Tibial nerve (tissue), 4 donors: ENCODE measurements around the gene KRT9. TPM values are rescaled to one million over a fixed set of nuclear protein-coding genes. Genes with fewer than 3 reads are reported as not detected.

ENCODE experiments used
- DNase-seq, 2 donors: peaks; one replicate each; pipeline ENCODE4 v3.0.0-alpha.2; 2019; ENCODE audit warnings: low spot score in 2 of 2
- H3K27ac ChIP-seq, 4 donors: fragments of 200-600 bp; sonication (generic) in 3 of 4; one replicate each; pipeline ENCODE4 v1.5.1; 2017 to 2019; ENCODE audit warnings: mild to moderate bottlenecking in 1 of 4
- H3K27me3 ChIP-seq, 2 donors: fragments of 200-600 bp; sonication (generic) in 1 of 2; one replicate each; pipeline versions ENCODE4 v1.5.1 to v1.6.0; 2017 to 2019
- H3K36me3 ChIP-seq, 3 donors: fragments of 200-600 bp; sonication (generic); one replicate each; pipeline ENCODE4 v1.5.1; 2018 to 2019
- H3K4me1 ChIP-seq, 4 donors: fragments of 200-600 bp; sonication (generic) in 3 of 4; one replicate each; pipeline ENCODE4 v1.5.1; 2017 to 2019
- H3K4me3 ChIP-seq, 4 donors: fragments of 200-600 bp; sonication (generic) in 3 of 4; one replicate each; pipeline ENCODE4 v1.5.1; 2017 to 2019; ENCODE audit warnings: mild to moderate bottlenecking in 1 of 4, moderate library complexity in 1 of 4
- H3K9me3 ChIP-seq, 4 donors: fragments of 200-600 bp; sonication (generic) in 3 of 4; one replicate each; pipeline ENCODE4 v1.5.1; 2017 to 2019
- CTCF ChIP-seq, 5 experiments: fragments of 200-600 bp in 3 of 5; fragments of 450-650 bp in 2 of 5; sonication (generic) in 3 of 5; IDR thresholded peaks; one replicate each; pipeline ENCODE4 v1.5.1; 2016 to 2019; ENCODE audit warnings: antibody characterized with exemption in 5 of 5, mild to moderate bottlenecking in 3 of 5, moderate library complexity in 2 of 5
- EP300 ChIP-seq, 2 donors: sonication (generic); formaldehyde crosslinking; IDR thresholded peaks; one replicate each; pipeline ENCODE4 v1.6.1; 2017; ENCODE audit warnings: antibody characterized with exemption in 2 of 2, mild to moderate bottlenecking in 1 of 2
- POLR2A ChIP-seq, 2 donors: fragments of 450-650 bp; IDR thresholded peaks; one replicate each; pipeline ENCODE4 v1.6.1; 2017; ENCODE audit warnings: antibody characterized with exemption in 2 of 2, mild to moderate bottlenecking in 2 of 2, moderate library complexity in 2 of 2
- WGBS, 2 donors: methylation state at CpG; one replicate each; pipeline ENCODE4 v1.1.5; 2018; 5-methylcytosine and 5-hydroxymethylcytosine counted together
- total RNA-seq, 4 donors: library from RNA; depleted of rRNA; stranded (reverse); fragments of >200 nt; gene quantifications; one replicate each; pipeline ENCODE4 v1.1.0, GENCODE V29; 2016

KRT9 gene
- total RNA-seq, 4 donors from 2014 or later: not detected

DNA sequence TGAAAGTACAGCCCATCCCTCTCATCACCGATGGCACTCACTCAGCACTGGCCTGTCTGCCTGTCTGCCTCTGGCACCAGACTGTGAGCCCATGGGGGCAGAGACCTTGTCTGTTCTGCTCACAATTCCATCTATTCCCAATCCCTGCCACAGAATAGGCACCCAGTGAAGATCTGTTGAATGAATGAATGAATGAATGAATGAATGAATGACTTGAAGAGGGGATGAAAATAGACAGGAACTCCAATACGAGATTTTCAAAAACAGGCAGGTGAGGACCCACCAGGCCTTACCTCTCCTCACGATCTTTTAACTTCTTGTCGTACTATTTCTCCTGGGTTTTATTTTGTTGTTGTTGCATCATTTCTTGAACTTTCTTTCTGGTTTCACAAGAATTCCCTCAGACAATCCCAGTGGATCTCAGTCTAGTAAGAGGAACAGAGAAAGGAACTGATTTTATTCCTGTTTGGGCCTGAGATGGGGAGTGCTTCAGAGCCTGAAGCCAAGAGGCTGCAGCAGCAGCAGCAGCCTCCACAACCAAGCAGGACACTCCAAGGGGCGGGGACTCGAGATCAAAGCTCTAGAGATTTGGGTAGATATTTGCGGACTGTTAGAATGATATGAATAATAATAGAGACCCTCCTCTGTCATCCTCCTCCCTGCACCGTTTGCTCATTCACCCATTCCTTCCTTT is 17.7 kb downstream of the KRT9 start:
- Histone ChIP-seq H3K27ac (peak overlapping the region in 1 of 4 donors; percentile 8), H3K9me3 (no peaks in the 10 kb centered on the region), H3K36me3 (no peaks in the 10 kb centered on the region), H3K27me3 (no peaks in the 10 kb centered on the region), H3K4me3 (no peak overlapping the region), H3K4me1 (peaks cover 0 to 23% (median 2%) of the 10 kb centered on the region in 4 donors)
- no peak for TF ChIP-seq CTCF (IDR thresholded peaks at IDR 0.05)
- no peak for TF ChIP-seq POLR2A (IDR thresholded peaks at IDR 0.05)
- no peak for TF ChIP-seq EP300 (IDR thresholded peaks at IDR 0.05)
- DNase-seq: peak in 1 of 2 donors; percentile 9
- WGBS, 2 donors: 63 to 67% methylated on average over 8 of the region's 8 CpGs

DNA sequence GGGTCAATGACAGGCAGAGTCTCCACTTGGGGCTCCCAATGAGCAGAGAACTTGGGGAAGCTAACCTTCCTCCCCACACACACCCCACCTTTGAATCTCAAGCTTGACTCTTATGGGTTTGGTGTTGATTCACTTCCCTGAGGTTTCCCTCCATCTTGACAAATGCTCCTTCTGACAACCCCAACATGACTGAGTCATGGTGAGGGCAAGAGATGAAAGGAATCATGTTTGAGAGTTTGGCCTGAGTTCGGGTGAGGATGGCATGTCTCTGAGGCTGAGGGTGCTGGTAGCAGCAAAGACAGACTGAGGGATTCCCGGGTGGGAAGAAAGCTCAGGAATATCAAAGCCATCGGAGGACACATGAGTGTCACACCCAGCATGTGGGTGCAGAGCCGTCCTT is 18.7 kb downstream of the KRT9 start:
- no peak for TF ChIP-seq EP300 (IDR thresholded peaks at IDR 0.05)
- TF ChIP-seq POLR2A (IDR thresholded peaks at IDR 0.05): no peak
- no peak for TF ChIP-seq CTCF (IDR thresholded peaks at IDR 0.05)
- peaks cover 0 to 32% (median 12%) of the 10 kb centered on the region in 4 donors for H3K4me1 ChIP-seq
- no peak overlapping the region for H3K4me3 ChIP-seq
- H3K27me3 ChIP-seq: no peaks in the 10 kb centered on the region
- H3K9me3 ChIP-seq: no peaks in the 10 kb centered on the region
- WGBS, 2 donors: 84 to 94% methylated on average over 4 of the region's 4 CpGs
- no peak for DNase-seq
- no peaks in the 10 kb centered on the region for H3K36me3 ChIP-seq
- H3K27ac ChIP-seq: no peak overlapping the region

- no peak for DNase-seq
- H3K4me3 ChIP-seq: no peak overlapping the region
- 86 to 94% methylated on average over 5 of the region's 5 CpGs for WGBS, 2 donors
- H3K36me3 ChIP-seq: no peaks in the 10 kb centered on the region
- H3K9me3 ChIP-seq: no peaks in the 10 kb centered on the region
- H3K4me1 ChIP-seq: peaks cover 0 to 40% (median 16%) of the 10 kb centered on the region in 4 donors
- no peak for TF ChIP-seq POLR2A (IDR thresholded peaks at IDR 0.05)
- no peak for TF ChIP-seq CTCF (IDR thresholded peaks at IDR 0.05)
- TF ChIP-seq EP300 (IDR thresholded peaks at IDR 0.05): no peak
- H3K27me3 ChIP-seq: no peaks in the 10 kb centered on the region
- no peak overlapping the region for H3K27ac ChIP-seq
Measured at GRCh38 chr17:41552455-41552854, 19.4 kb downstream of the KRT9 start.

DNA sequence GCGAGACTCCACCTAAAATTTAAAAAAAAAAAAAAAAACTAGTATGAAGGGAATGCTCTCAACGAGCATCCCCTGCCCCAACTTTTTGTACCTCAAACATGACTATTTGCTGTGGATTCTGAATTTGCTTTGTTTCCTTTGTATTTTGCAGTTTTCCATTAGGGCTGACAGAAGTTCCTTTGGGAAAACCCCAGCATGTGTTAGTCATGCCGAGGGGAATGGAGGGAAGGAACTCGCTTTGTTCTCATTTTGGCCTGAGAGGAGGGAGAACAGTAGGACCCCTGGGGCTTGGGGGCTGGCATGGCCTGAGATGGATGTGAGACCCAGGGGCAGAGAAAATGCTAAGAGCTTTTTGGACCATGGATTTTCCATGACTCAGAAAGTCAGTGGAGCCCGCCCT is 20.5 kb downstream of the KRT9 start:
- Histone ChIP-seq H3K4me1 (peaks cover 0 to 41% (median 16%) of the 10 kb centered on the region in 4 donors), H3K9me3 (peaks cover 0 to 5% (median 0%) of the 10 kb centered on the region in 4 donors), H3K27ac (no peak overlapping the region), H3K36me3 (no peaks in the 10 kb centered on the region), H3K4me3 (no peak overlapping the region), H3K27me3 (no peaks in the 10 kb centered on the region)
- 40 to 53% methylated on average over 5 of the region's 5 CpGs for WGBS, 2 donors
- no peak for TF ChIP-seq CTCF (IDR thresholded peaks at IDR 0.05)
- no peak for TF ChIP-seq EP300 (IDR thresholded peaks at IDR 0.05)
- no peak for TF ChIP-seq POLR2A (IDR thresholded peaks at IDR 0.05)
- DNase-seq: no peak

DNA sequence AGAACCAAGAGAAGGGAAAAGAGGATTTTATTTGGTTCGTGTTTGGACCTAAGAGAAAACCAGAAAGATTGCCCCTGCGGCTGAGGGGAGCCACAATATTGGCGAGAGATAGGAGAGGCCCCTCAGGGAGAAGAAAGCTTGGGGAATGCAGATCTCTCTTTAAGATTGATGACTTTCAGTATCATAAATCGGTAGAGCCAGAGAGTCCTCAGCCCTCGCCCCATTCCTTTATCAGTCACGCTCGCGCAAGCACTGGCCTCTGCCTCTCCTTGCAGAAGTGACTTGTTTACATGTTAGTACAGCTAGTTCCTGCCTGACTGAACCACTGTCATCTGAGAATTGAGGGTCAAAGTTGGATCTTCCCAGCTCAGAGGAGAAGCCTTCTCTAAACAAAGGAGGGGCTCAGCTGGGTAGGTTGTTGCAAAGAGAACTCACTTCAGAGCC is 22.2 kb downstream of the KRT9 start:
- WGBS, 2 donors: 74 to 76% methylated on average over 8 of the region's 8 CpGs
- TF ChIP-seq CTCF (IDR thresholded peaks at IDR 0.05) (no peak), POLR2A (IDR thresholded peaks at IDR 0.05) (no peak), EP300 (IDR thresholded peaks at IDR 0.05) (no peak)
- H3K4me1 ChIP-seq: peaks cover 0 to 37% (median 16%) of the 10 kb centered on the region in 4 donors
- H3K27ac ChIP-seq: peak overlapping the region; percentile 7 to 79 (median 66)
- peaks cover 0 to 5% (median 0%) of the 10 kb centered on the region in 4 donors for H3K9me3 ChIP-seq
- no peak overlapping the region for H3K4me3 ChIP-seq
- no peak for DNase-seq
- H3K27me3 ChIP-seq: no peaks in the 10 kb centered on the region
- no peaks in the 10 kb centered on the region for H3K36me3 ChIP-seq
